Mesenchymal stem cell (in vitro differentiated cells and primary cell): ENCODE measurements around the gene RNF13.

Experiments used
- DNase-seq: peaks from one replicate; pipeline ENCODE4 v3.0.0-alpha.2; 2013
- H2AFZ ChIP-seq: one replicate; pipeline ENCODE4 v1.6.1; 2013; ENCODE audit warnings: low read depth, mild to moderate bottlenecking, control low read depth, inconsistent platforms, low read length, moderate library complexity
- H2AK5ac ChIP-seq: 2 replicates; pipeline ENCODE4 v1.6.1; 2013; ENCODE audit warnings: low read length, moderate library complexity, mild to moderate bottlenecking, inconsistent platforms; ENCODE audit not compliant: severe bottlenecking
- H2BK120ac ChIP-seq: one replicate; pipeline ENCODE4 v1.6.1; 2013; ENCODE audit warnings: low read depth, mild to moderate bottlenecking, inconsistent platforms, low read length, moderate library complexity
- H2BK12ac ChIP-seq, 2 experiments: one replicate each; pipeline ENCODE4 v1.6.1; 2013; ENCODE audit warnings: inconsistent platforms in 2 of 2, low read length in 2 of 2, mild to moderate bottlenecking in 2 of 2, moderate library complexity in 2 of 2, control low read depth in 1 of 2
- H2BK15ac ChIP-seq: one replicate; pipeline ENCODE4 v1.6.1; 2013; ENCODE audit warnings: mild to moderate bottlenecking, low read depth, inconsistent platforms; ENCODE audit not compliant: poor library complexity, severe bottlenecking
- H2BK5ac ChIP-seq: 2 replicates; pipeline ENCODE4 v1.6.1; 2013; ENCODE audit warnings: low read depth, mild to moderate bottlenecking, low read length, control low read depth, inconsistent platforms; ENCODE audit not compliant: poor library complexity, severe bottlenecking
- H3K14ac ChIP-seq, 2 experiments: one replicate each; pipeline ENCODE4 v1.6.1; 2013; ENCODE audit warnings: inconsistent platforms in 2 of 2, low read length in 2 of 2, control low read depth in 1 of 2, mild to moderate bottlenecking in 1 of 2, moderate library complexity in 1 of 2
- H3K18ac ChIP-seq, 2 experiments: one replicate each; pipeline ENCODE4 v1.6.1; 2013; ENCODE audit warnings: inconsistent platforms in 2 of 2, low read length in 2 of 2, control low read depth in 1 of 2, low read depth in 1 of 2, mild to moderate bottlenecking in 1 of 2
- H3K23ac ChIP-seq, 2 experiments: one replicate each; pipeline ENCODE4 v1.6.1; 2013; ENCODE audit warnings: inconsistent platforms in 2 of 2, low read length in 2 of 2, mild to moderate bottlenecking in 2 of 2, moderate library complexity in 2 of 2, control low read depth in 1 of 2
- H3K27ac ChIP-seq: 2 replicates; pipeline ENCODE4 v1.5.1; 2013; ENCODE audit warnings: mild to moderate bottlenecking, moderate library complexity, low read length, control low read depth, inconsistent platforms; ENCODE audit not compliant: poor library complexity, severe bottlenecking
- H3K27me3 ChIP-seq, 2 experiments: 2 replicates each; pipeline versions ENCODE4 v1.6.1 to v1.7.0; 2013; ENCODE audit warnings: low read length in 2 of 2, mild to moderate bottlenecking in 2 of 2, moderate library complexity in 2 of 2, control low read depth in 1 of 2, inconsistent platforms in 1 of 2; ENCODE audit not compliant: control insufficient read depth in 1 of 2, insufficient read depth in 1 of 2
- H3K36me3 ChIP-seq, 2 experiments: 2 replicates each; pipeline versions ENCODE4 v1.6.1 to v1.7.0; 2013; ENCODE audit warnings: low read length in 2 of 2, control low read depth in 1 of 2, inconsistent platforms in 1 of 2, low read depth in 1 of 2, mild to moderate bottlenecking in 1 of 2; ENCODE audit not compliant: insufficient read depth in 2 of 2, control insufficient read depth in 1 of 2
- H3K4ac ChIP-seq, 2 experiments: one replicate each; pipeline ENCODE4 v1.6.1; 2013; ENCODE audit warnings: inconsistent platforms in 2 of 2, low read length in 2 of 2, mild to moderate bottlenecking in 2 of 2, moderate library complexity in 2 of 2, control low read depth in 1 of 2, low read depth in 1 of 2
- H3K4me1 ChIP-seq: 2 replicates; pipeline ENCODE4 v1.6.1; 2013; ENCODE audit warnings: low read depth, low read length, control low read depth; ENCODE audit not compliant: control insufficient read depth, insufficient read depth
- H3K4me2 ChIP-seq: 2 replicates; pipeline ENCODE4 v1.6.1; 2013; ENCODE audit warnings: low read length, mild to moderate bottlenecking, inconsistent platforms; ENCODE audit not compliant: poor library complexity, severe bottlenecking
- H3K4me3 ChIP-seq, 2 experiments: 2 replicates each; pipeline versions ENCODE4 v1.5.1 to v1.7.0; 2013; ENCODE audit warnings: low read length in 2 of 2, mild to moderate bottlenecking in 2 of 2, control low read depth in 1 of 2, low read depth in 1 of 2; ENCODE audit not compliant: insufficient read depth in 1 of 2
- H3K79me1 ChIP-seq: replicated peaks from 2 replicates; pipeline ENCODE4 v1.6.1; 2013; ENCODE audit warnings: mild to moderate bottlenecking, control low read depth, low read length, inconsistent platforms; ENCODE audit not compliant: poor library complexity, severe bottlenecking
- H3K9ac ChIP-seq: 2 replicates; pipeline ENCODE4 v1.7.0; 2013; ENCODE audit warnings: mild to moderate bottlenecking, low read length, moderate library complexity
- H3K9me3 ChIP-seq: 2 replicates; pipeline ENCODE4 v1.7.0; 2013; ENCODE audit warnings: mild to moderate bottlenecking, low read length; ENCODE audit not compliant: control insufficient read depth
- H4K8ac ChIP-seq: one replicate; pipeline ENCODE4 v1.6.1; 2013; ENCODE audit warnings: inconsistent platforms, mild to moderate bottlenecking, low read length, moderate library complexity
- H4K91ac ChIP-seq: one replicate; pipeline ENCODE4 v1.6.1; 2013; ENCODE audit warnings: mild to moderate bottlenecking, low read length, inconsistent platforms
- WGBS: methylation state at CpG from one replicate; pipeline ENCODE4 v1.1.7; 2013; ENCODE audit warnings: mixed read lengths; 5-methylcytosine and 5-hydroxymethylcytosine counted together

RNF13 gene

GRCh38 chr3:149848688-149849087 lies 35.7 kb downstream of the RNF13 start:
- H3K23ac ChIP-seq = no peak overlapping the region
- H2BK12ac ChIP-seq = no peak overlapping the region
- H3K4me1 ChIP-seq = no peaks in the 10 kb centered on the region
- no peak overlapping the region for H3K14ac ChIP-seq
- no peak overlapping the region for H2BK15ac ChIP-seq
- H3K4ac ChIP-seq = no peak overlapping the region
- no peaks in the 10 kb centered on the region for H3K9me3 ChIP-seq
- H3K36me3 ChIP-seq = peaks cover 3 to 47% of the 10 kb centered on the region in 2 experiments
- no peak overlapping the region for H3K9ac ChIP-seq
- H4K8ac ChIP-seq = no peak overlapping the region
- H3K79me1 ChIP-seq = peaks cover 15% of the 10 kb centered on the region
- H3K27me3 ChIP-seq = no peaks in the 10 kb centered on the region
- H3K18ac ChIP-seq = no peak overlapping the region
- WGBS = no CpG with 5 or more reads among the region's 1 CpG
- H3K4me2 ChIP-seq = no peak overlapping the region
- H3K4me3 ChIP-seq = no peak overlapping the region
- H3K27ac ChIP-seq = no peak overlapping the region
- H2AFZ ChIP-seq = no peak overlapping the region
- H2BK120ac ChIP-seq = no peak overlapping the region
- DNase-seq = no peak
- no peak overlapping the region for H2BK5ac ChIP-seq
- H2AK5ac ChIP-seq = no peak overlapping the region
- no peak overlapping the region for H4K91ac ChIP-seq

GRCh38 chr3:149850787-149851584 lies 38.0 kb downstream of the RNF13 start:
- peaks cover 13% of the 10 kb centered on the region for H3K79me1 ChIP-seq
- H3K4me1 ChIP-seq = no peaks in the 10 kb centered on the region
- no peak overlapping the region for H3K14ac ChIP-seq
- H3K27ac ChIP-seq = no peak overlapping the region
- no peak overlapping the region for H3K9ac ChIP-seq
- no peak overlapping the region for H4K91ac ChIP-seq
- H3K4me2 ChIP-seq = no peak overlapping the region
- no peak overlapping the region for H4K8ac ChIP-seq
- no peak overlapping the region for H3K4me3 ChIP-seq
- no peak overlapping the region for H2AK5ac ChIP-seq
- H2BK120ac ChIP-seq = no peak overlapping the region
- no peaks in the 10 kb centered on the region for H3K9me3 ChIP-seq
- H3K23ac ChIP-seq = no peak overlapping the region
- no peak overlapping the region for H2BK5ac ChIP-seq
- no peak overlapping the region for H2BK15ac ChIP-seq
- no peak overlapping the region for H3K18ac ChIP-seq
- no peak for DNase-seq
- peaks cover 9 to 64% of the 10 kb centered on the region in 2 experiments for H3K36me3 ChIP-seq
- H3K4ac ChIP-seq = no peak overlapping the region
- whole genome bisulfite sequencing = 95% methylated on average over 3 of the region's 6 CpGs
- no peak overlapping the region for H2BK12ac ChIP-seq
- H3K27me3 ChIP-seq = no peaks in the 10 kb centered on the region
- no peak overlapping the region for H2AFZ ChIP-seq

GRCh38 chr3:149858911-149859310 lies 45.9 kb downstream of the RNF13 start:
- H3K9ac ChIP-seq = no peak overlapping the region
- H3K36me3 ChIP-seq = peaks cover 4 to 56% of the 10 kb centered on the region in 2 experiments
- no peak overlapping the region for H2AK5ac ChIP-seq
- H3K79me1 ChIP-seq = peaks cover 8% of the 10 kb centered on the region
- H2BK15ac ChIP-seq = no peak overlapping the region
- H4K91ac ChIP-seq = no peak overlapping the region
- H3K18ac ChIP-seq = no peak overlapping the region
- no peak overlapping the region for H2BK12ac ChIP-seq
- no peak overlapping the region for H3K14ac ChIP-seq
- no peak overlapping the region for H3K4ac ChIP-seq
- H3K4me2 ChIP-seq = no peak overlapping the region
- H3K23ac ChIP-seq = no peak overlapping the region
- no peaks in the 10 kb centered on the region for H3K4me1 ChIP-seq
- no peak overlapping the region for H2BK5ac ChIP-seq
- no CpG with 5 or more reads among the region's 2 CpGs for WGBS
- no peaks in the 10 kb centered on the region for H3K27me3 ChIP-seq
- no peak overlapping the region for H2AFZ ChIP-seq
- H3K27ac ChIP-seq = no peak overlapping the region
- no peak overlapping the region for H4K8ac ChIP-seq
- DNase-seq = peak; percentile 12
- H2BK120ac ChIP-seq = no peak overlapping the region
- H3K9me3 ChIP-seq = no peaks in the 10 kb centered on the region
- no peak overlapping the region for H3K4me3 ChIP-seq

- Histone ChIP-seq H2BK5ac (no peak overlapping the region), H4K91ac (no peak overlapping the region), H3K79me1 (peaks cover 11% of the 10 kb centered on the region), H4K8ac (no peak overlapping the region), H2BK15ac (no peak overlapping the region), H3K23ac (no peak overlapping the region), H3K9ac (no peak overlapping the region), H3K4me1 (no peaks in the 10 kb centered on the region), H2AK5ac (no peak overlapping the region), H3K18ac (no peak overlapping the region), H3K4me2 (no peak overlapping the region), H3K36me3 (peaks cover 0 to 44% of the 10 kb centered on the region in 2 experiments), H3K27ac (no peak overlapping the region), H3K14ac (no peak overlapping the region), H3K4ac (no peak overlapping the region), H2BK120ac (no peak overlapping the region), H2BK12ac (no peak overlapping the region), H2AFZ (no peak overlapping the region), H3K27me3 (no peaks in the 10 kb centered on the region), H3K9me3 (no peaks in the 10 kb centered on the region), H3K4me3 (no peak overlapping the region)
- WGBS = 77% methylated on average over 2 of the region's 3 CpGs
- no peak for DNase-seq
These were observed 47.9 kb downstream of the RNF13 start for GRCh38 chr3:149860881-149861280.
